Measurements from ENCODE around the gene FRMPD1.

FRMPD1 gene

DNA sequence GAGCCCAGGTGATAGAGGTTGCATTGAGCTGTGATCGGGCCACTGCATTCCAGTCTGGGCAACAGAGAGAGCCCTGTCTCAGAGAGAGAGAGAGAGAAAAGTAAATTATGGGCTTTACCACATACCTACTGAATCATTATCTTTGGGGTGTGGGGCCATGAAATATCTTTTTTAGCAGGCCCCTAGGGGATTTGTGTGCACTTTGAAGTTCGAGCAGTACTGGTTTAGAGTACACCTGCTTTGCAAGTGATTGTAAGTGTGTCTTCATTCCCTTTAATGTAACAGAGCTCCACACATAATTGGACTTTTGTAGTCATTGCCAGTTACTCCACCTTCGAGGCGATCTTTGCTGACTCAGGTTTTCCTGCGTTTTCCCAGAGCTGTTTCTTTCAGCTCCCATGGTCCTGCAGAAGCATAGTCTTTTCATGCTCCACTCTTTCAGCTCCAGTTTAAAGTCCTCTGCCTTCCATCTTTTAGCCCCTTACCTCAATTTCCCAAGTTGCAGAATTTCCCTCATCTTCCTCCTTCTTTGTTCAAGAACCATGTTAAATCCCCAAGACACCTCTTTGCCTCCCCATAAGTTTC is 24.0 kb upstream of the FRMPD1 start:
- Histone ChIP-seq H3K4me1 (ENCODE audit: control insufficient read depth, insufficient read depth, low read length) (0 out of 2 replicates have a peak, but pooled peaks cover 3% of the 10 kb centered on the region), H3K27ac (ENCODE audit: extremely low read depth, low read depth, low read length) (no peak overlapping the region), H3K4me3 (ENCODE audit: low read depth, low read length) (no peak overlapping the region), H3K9me3 (ENCODE audit: control insufficient read depth, insufficient read depth, low read depth, low read length) (no peaks in the 10 kb centered on the region), H3K36me3 (ENCODE audit: control insufficient read depth in 2 of 2, insufficient read depth in 1 of 2, low read length in 2 of 2) (no peaks in the 10 kb centered on the region)
- POLR2A ChIA-PET: interaction anchor here (0.6 to 0.7 kb wide), 2 partner anchors 37 to 815 kb away, joined by 5 read pairs; no protein-coding TSS in a partner anchor
- no peak for TF ChIP-seq ZNF521 (tag by site-specific recombination; IDR thresholded peaks at IDR 0.05)
- TF ChIP-seq ZNF677 (tag by site-specific recombination; IDR thresholded peaks at IDR 0.05): peak; percentile 68; the same call in 1 of the 2 replicates
- CTCF ChIA-PET: interaction anchor here (1.2 to 1.4 kb wide), 2 partner anchors 10 to 15 kb away, joined by 3 to 6 read pairs; no protein-coding TSS in a partner anchor

- Histone ChIP-seq H3K9me3 (ENCODE audit: control insufficient read depth, insufficient read depth, low read depth, low read length) (no peaks in the 10 kb centered on the region), H3K27ac (ENCODE audit: extremely low read depth, low read depth, low read length) (no peak overlapping the region), H3K4me3 (ENCODE audit: low read depth, low read length) (no peak overlapping the region), H3K4me1 (ENCODE audit: control insufficient read depth, insufficient read depth, low read length) (no peaks in the 10 kb centered on the region), H3K36me3 (ENCODE audit: control insufficient read depth in 2 of 2, insufficient read depth in 1 of 2, low read length in 2 of 2) (no peaks in the 10 kb centered on the region)
- ChIA-PET CTCF (interaction anchor here (0.7 kb wide), 1 partner anchor 801 kb away, joined by 3 read pairs; no protein-coding TSS in a partner anchor), POLR2A (no interaction called here)
- TF ChIP-seq ZNF202 (tag by site-specific recombination; IDR thresholded peaks at IDR 0.05; ENCODE audit: borderline replicate concordance) (no peak), ZNF146 (tag by site-specific recombination; IDR thresholded peaks at IDR 0.05) (no peak), PATZ1 (tag by site-specific recombination; IDR thresholded peaks at IDR 0.05) (no peak), ZNF555 (tag by site-specific recombination; conservative IDR thresholded peaks at IDR 0.05) (no peak), ZNF423 (tag by site-specific recombination; IDR thresholded peaks at IDR 0.05) (no peak), ZNF792 (tag by site-specific recombination; IDR thresholded peaks at IDR 0.05) (no peak), ZNF26 (tag by site-specific recombination; IDR thresholded peaks at IDR 0.05) (no peak), GLIS2 (tag by site-specific recombination; IDR thresholded peaks at IDR 0.05) (no peak), ZNF157 (tag by site-specific recombination; IDR thresholded peaks at IDR 0.05) (no peak), ZEB2 (tag by site-specific recombination; IDR thresholded peaks at IDR 0.05) (no peak), ZNF169 (tag by site-specific recombination; IDR thresholded peaks at IDR 0.05) (no peak), PRDM1 (tag by site-specific recombination; IDR thresholded peaks at IDR 0.05) (no peak), MYNN (tag by site-specific recombination; IDR thresholded peaks at IDR 0.05; ENCODE audit: borderline replicate concordance) (no peak), OVOL3 (tag by site-specific recombination; IDR thresholded peaks at IDR 0.05) (no peak), ZSCAN30 (tag by site-specific recombination; IDR thresholded peaks at IDR 0.05) (no peak), ZNF658 (tag by site-specific recombination; IDR thresholded peaks at IDR 0.05) (no peak), ZNF837 (tag by site-specific recombination; IDR thresholded peaks at IDR 0.05) (no peak), ZBTB1 (tag by site-specific recombination; IDR thresholded peaks at IDR 0.05) (no peak)
Measured at GRCh38 chr9:37632479-37632878, 18.3 kb upstream of the FRMPD1 start.

- TF ChIP-seq KLF10 (tag by site-specific recombination; IDR thresholded peaks at IDR 0.05): no peak
- TF ChIP-seq EGR2 (tag by site-specific recombination; IDR thresholded peaks at IDR 0.05; ENCODE audit: low read depth): 0 out of 2 replicates have a peak, but pooled peaks have one; percentile 9
- TF ChIP-seq, protein P1, sequence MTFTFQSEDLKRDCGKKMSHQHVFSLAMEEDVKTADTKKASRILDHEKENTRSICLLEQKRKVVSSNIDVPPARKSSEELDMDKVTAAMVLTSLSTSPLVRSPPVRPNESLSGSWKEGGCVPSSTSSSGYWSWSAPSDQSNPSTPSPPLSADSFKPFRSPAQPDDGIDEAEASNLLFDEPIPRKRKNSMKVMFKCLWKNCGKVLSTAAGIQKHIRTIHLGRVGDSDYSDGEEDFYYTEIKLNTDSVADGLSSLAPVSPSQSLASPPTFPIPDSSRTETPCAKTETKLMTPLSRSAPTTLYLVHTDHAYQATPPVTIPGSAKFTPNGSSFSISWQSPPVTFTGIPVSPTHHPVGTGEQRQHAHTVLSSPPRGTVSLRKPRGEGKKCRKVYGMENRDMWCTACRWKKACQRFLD (tag by site-specific recombination; IDR thresholded peaks at IDR 0.05): no peak
- TF ChIP-seq ZNF394 (tag by site-specific recombination; IDR thresholded peaks at IDR 0.05; ENCODE audit: borderline replicate concordance): no peak
- TF ChIP-seq ZNF155 (tag by site-specific recombination; IDR thresholded peaks at IDR 0.05): no peak
- H3K9me3 ChIP-seq (ENCODE audit: control insufficient read depth, insufficient read depth, low read depth, low read length): no peaks in the 10 kb centered on the region
- H3K27ac ChIP-seq (ENCODE audit: extremely low read depth, low read depth, low read length): no peak overlapping the region
- ChIA-PET POLR2A (no interaction called here), CTCF (no interaction called here)
- no peaks in the 10 kb centered on the region for H3K4me1 ChIP-seq (ENCODE audit: control insufficient read depth, insufficient read depth, low read length)
- no peak overlapping the region for H3K4me3 ChIP-seq (ENCODE audit: low read depth, low read length)
- no peaks in the 10 kb centered on the region for H3K36me3 ChIP-seq (ENCODE audit: control insufficient read depth in 2 of 2, insufficient read depth in 1 of 2, low read length in 2 of 2)
Measured at GRCh38 chr9:37635808-37636207, 14.9 kb upstream of the FRMPD1 start.

All from HEK293 (cell line).